Activated CD4-positive, alpha-beta T cell treated with anti-CD3 and anti-CD28 coated beads for 48 hours (primary cell): Measurements from ENCODE around the gene MTA3.
"Not testable (repeated sequence)": the region's sequence is repeated elsewhere in the genome, so short reads cannot be mapped to it uniquely, and the experiment has no call there.

Source experiments
- DNase-seq: peaks from one replicate; pipeline ENCODE4 v3.0.0-alpha.2; 2020

The MTA3 gene

GRCh38 chr2:42614838-42615237, 46.4 kb downstream of the MTA3 start:
- no peak for DNase-seq

- no peak for DNase-seq
Measured at GRCh38 chr2:42618116-42618515, 49.7 kb downstream of the MTA3 start.

GRCh38 chr2:42618972-42619371, 50.5 kb downstream of the MTA3 start:
- no peak for DNase-seq

- not testable (repeated sequence) for DNase-seq
Measured at GRCh38 chr2:42621626-42622025, 53.2 kb downstream of the MTA3 start.

GRCh38 chr2:42622943-42623676, 54.7 kb downstream of the MTA3 start:
- DNase-seq: no peak

GRCh38 chr2:42624047-42624446, 55.6 kb downstream of the MTA3 start:
- no peak for DNase-seq

- not testable (repeated sequence) for DNase-seq
Measured at GRCh38 chr2:42628024-42628423, 59.6 kb downstream of the MTA3 start.

- no peak for DNase-seq
Measured at GRCh38 chr2:42636934-42637333, 68.5 kb downstream of the MTA3 start.

- DNase-seq: no peak
Measured at GRCh38 chr2:42638080-42638784, 69.8 kb downstream of the MTA3 start.

- no peak for DNase-seq
Measured at GRCh38 chr2:42639340-42640077, 71.1 kb downstream of the MTA3 start.

- DNase-seq: no peak
Measured at GRCh38 chr2:42640261-42640660, 71.8 kb downstream of the MTA3 start.

- not testable (repeated sequence) for DNase-seq
Measured at GRCh38 chr2:42642371-42642770, 73.9 kb downstream of the MTA3 start.

- no peak for DNase-seq
Measured at GRCh38 chr2:42645551-42645950, 77.1 kb downstream of the MTA3 start.

- no peak for DNase-seq
Measured at GRCh38 chr2:42648796-42649195, 80.4 kb downstream of the MTA3 start.

GRCh38 chr2:42651057-42651456, 82.6 kb downstream of the MTA3 start:
- no peak for DNase-seq

GRCh38 chr2:42652086-42652485, 83.7 kb downstream of the MTA3 start:
- DNase-seq: no peak

GRCh38 chr2:42653039-42653438, 84.6 kb downstream of the MTA3 start:
- DNase-seq: no peak

- no peak for DNase-seq
Measured at GRCh38 chr2:42653908-42654445, 85.5 kb downstream of the MTA3 start.

- DNase-seq: no peak
Measured at GRCh38 chr2:42658306-42658705, 89.9 kb downstream of the MTA3 start.

- DNase-seq: no peak
Measured at GRCh38 chr2:42659609-42660008, 91.2 kb downstream of the MTA3 start.

GRCh38 chr2:42663106-42663780, 94.8 kb downstream of the MTA3 start:
- DNase-seq: peak; percentile 69

- no peak for DNase-seq
Measured at GRCh38 chr2:42663828-42664227, 95.4 kb downstream of the MTA3 start.

- no peak for DNase-seq
Measured at GRCh38 chr2:42673989-42674579, 105.7 kb downstream of the MTA3 start.
